ENCODE results near the gene SLC25A13. TPM values are rescaled to one million over a fixed set of nuclear protein-coding genes. Genes with fewer than 3 reads are reported as not detected.
A peak's percentile ranks its signal among the peaks of the same experiment; 100 is the strongest.

Gene SLC25A13
- total and polyA plus RNA-seq, 9 of the 15 experiments (the other 6 are each of a cell fraction or from before 2014, with no cell fraction given) = 21.4 to 80.2 (median 58.7) TPM

GRCh38 chr7:96199421-96199820 lies 122.5 kb downstream of the SLC25A13 start (continued):
- TF ChIP-seq, protein P1, sequence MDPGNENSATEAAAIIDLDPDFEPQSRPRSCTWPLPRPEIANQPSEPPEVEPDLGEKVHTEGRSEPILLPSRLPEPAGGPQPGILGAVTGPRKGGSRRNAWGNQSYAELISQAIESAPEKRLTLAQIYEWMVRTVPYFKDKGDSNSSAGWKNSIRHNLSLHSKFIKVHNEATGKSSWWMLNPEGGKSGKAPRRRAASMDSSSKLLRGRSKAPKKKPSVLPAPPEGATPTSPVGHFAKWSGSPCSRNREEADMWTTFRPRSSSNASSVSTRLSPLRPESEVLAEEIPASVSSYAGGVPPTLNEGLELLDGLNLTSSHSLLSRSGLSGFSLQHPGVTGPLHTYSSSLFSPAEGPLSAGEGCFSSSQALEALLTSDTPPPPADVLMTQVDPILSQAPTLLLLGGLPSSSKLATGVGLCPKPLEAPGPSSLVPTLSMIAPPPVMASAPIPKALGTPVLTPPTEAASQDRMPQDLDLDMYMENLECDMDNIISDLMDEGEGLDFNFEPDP (CRISPR knock-in tag; IDR thresholded peaks at IDR 0.05) = no peak
- TF ChIP-seq RBM22 (IDR thresholded peaks at IDR 0.05; ENCODE audit: low read depth, low read length, poor library complexity, severe bottlenecking) (no peak), SMAD4 (CRISPR knock-in tag; conservative IDR thresholded peaks at IDR 0.05) (0 out of 2 replicates have a peak, but pooled peaks have one; percentile 48), SMAD1 (IDR thresholded peaks at IDR 0.05; ENCODE audit: low read depth, low read length, partially characterized antibody) (no peak), LEF1 (IDR thresholded peaks at IDR 0.05) (peak; percentile 78), PRDM10 (IDR thresholded peaks at IDR 0.05; ENCODE audit: partially characterized antibody) (peak; percentile 71), ZNF347 (CRISPR knock-in tag; IDR thresholded peaks at IDR 0.05; ENCODE audit: low read depth) (no peak), POLR2A (conservative IDR thresholded peaks at IDR 0.05) (no peak), CREB5 (CRISPR knock-in tag; IDR thresholded peaks at IDR 0.05) (no peak), PPARD (CRISPR knock-in tag; IDR thresholded peaks at IDR 0.05) (no peak), TEAD1 (CRISPR knock-in tag; IDR thresholded peaks at IDR 0.05) (no peak), HMBOX1 (IDR thresholded peaks at IDR 0.05) (no peak)
- TF ChIP-seq, protein P2, sequence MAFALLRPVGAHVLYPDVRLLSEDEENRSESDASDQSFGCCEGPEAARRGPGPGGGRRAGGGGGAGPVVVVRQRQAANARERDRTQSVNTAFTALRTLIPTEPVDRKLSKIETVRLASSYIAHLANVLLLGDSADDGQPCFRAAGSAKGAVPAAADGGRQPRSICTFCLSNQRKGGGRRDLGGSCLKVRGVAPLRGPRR (CRISPR knock-in tag; IDR thresholded peaks at IDR 0.05) = no peak
- TF ChIP-seq, protein P3, sequence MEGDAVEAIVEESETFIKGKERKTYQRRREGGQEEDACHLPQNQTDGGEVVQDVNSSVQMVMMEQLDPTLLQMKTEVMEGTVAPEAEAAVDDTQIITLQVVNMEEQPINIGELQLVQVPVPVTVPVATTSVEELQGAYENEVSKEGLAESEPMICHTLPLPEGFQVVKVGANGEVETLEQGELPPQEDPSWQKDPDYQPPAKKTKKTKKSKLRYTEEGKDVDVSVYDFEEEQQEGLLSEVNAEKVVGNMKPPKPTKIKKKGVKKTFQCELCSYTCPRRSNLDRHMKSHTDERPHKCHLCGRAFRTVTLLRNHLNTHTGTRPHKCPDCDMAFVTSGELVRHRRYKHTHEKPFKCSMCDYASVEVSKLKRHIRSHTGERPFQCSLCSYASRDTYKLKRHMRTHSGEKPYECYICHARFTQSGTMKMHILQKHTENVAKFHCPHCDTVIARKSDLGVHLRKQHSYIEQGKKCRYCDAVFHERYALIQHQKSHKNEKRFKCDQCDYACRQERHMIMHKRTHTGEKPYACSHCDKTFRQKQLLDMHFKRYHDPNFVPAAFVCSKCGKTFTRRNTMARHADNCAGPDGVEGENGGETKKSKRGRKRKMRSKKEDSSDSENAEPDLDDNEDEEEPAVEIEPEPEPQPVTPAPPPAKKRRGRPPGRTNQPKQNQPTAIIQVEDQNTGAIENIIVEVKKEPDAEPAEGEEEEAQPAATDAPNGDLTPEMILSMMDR (IDR thresholded peaks at IDR 0.05 in 2 of 3, conservative IDR thresholded peaks at IDR 0.05 in 1 of 3; ENCODE audit: insufficient read depth in 2 of 3, low read depth in 1 of 3, low read length in 3 of 3) = no peak

All from K562 (cell line).